ENCODE measurements around the gene SLCO4A1.
A peak's percentile ranks its signal among the peaks of the same experiment; 100 is the strongest.

The SLCO4A1 gene

DNA sequence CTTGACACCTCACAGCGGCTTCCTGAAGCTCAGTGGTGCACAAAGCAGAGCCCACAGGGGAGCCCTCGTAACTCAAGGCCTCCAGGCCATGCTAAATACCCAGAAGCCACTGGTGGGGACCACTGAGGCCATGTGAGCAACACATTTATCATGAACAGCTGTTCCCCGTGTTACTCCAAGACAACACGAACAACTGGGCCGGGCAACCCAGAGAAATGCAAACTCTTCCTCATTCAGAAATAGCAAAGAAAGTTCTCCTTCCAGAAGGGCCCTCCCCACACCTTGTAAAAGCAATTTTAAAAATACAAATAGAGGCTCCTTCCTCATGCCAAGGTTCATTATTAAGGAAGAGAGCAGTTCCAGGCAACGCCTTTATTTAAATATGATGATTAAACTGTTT, 36.3 kb upstream of the SLCO4A1 start:
- no peak for DNase-seq

GRCh38 chr20:62606551-62607201, 35.6 kb upstream of the SLCO4A1 start:
- peak in 1 of 56 donors; percentile 19 for DNase-seq

GRCh38 chr20:62607366-62608217, 34.7 kb upstream of the SLCO4A1 start:
- DNase-seq, result no peak

DNA sequence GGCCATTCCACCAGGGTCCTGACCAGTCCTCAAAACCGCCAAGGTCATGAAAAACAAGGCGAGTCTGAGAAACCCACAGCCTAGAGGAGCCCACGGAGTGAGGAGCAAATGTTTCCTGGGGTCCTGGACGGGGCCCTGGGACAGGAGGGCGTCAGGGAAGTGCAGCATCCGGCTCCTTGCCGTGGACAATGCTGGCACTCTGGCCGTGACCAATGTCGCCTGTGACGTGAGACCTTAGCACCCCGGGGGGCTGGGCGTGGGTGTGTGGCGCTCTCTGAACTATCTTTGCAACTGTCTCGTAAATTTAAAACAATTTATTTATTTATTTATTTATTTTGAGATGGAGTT, 34.1 kb upstream of the SLCO4A1 start:
- no peak for DNase-seq

DNA sequence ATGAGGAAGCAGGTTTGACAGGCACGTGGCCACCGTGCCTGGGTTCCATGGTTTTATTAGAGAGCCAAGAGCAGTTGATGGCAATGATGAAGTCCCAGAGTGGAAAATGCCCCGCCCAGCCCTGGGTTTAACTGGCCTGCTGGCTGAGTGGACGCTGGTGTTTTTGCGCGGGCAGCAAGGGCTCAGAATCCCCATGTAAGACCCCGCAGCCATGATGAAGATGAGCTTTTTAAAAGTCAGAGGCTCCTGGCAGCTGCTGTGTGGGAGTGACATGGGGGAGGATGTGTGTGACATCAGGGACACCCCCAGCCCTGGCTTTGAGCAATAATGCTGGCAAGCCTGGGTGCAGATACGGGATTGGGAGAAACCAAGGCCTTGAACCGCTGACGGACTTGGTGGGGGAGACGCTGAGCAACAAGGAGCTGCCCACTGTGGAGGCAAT, 33.0 kb upstream of the SLCO4A1 start:
- DNase-seq, result no peak

DNA sequence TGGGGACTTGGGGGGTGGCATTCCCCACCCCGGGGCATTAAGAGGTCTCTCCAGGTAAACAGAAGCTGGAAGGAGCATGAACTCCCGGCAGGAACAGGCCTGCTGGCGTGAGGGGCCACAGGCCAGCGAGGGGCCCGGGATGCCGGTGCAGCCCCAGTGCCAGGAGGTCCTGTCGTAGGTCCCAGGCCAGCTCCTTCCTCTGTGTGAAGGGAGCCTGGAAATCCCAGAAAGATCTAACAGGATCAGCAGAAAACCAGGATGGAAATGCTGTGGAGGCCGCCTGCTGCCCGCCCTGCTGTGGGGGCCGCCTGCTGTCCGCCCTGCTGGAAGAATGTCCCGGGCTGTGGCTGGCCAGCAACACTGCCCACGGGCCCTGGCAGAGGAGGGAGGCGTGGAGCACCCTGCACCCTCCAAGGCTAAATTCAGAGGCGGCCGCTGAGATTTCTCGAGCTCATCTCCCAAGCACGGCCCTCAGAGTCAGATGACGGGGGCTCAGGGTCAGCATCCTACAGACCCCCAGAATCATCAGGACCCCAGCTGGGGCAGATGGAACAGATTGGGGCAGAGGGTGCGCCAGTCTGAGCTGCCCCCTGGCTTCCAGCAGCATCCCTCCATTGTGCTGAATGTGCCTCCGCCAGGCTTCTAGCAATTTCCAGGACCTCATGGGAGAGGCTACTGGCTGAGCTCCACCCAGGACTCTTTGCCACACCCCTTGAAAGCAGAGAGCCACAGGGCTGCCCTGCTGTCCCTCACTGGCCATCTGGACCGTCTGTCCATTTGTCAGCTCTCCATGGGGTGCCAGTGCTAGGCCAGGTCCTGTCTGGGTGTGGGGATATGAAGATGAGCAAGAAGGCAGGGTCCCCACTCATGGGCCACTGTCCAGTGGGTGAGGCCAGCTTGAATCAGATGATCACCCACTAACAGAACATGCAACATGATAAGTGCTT, 32.2 kb upstream of the SLCO4A1 start:
- DNase-seq, result no peak

DNA sequence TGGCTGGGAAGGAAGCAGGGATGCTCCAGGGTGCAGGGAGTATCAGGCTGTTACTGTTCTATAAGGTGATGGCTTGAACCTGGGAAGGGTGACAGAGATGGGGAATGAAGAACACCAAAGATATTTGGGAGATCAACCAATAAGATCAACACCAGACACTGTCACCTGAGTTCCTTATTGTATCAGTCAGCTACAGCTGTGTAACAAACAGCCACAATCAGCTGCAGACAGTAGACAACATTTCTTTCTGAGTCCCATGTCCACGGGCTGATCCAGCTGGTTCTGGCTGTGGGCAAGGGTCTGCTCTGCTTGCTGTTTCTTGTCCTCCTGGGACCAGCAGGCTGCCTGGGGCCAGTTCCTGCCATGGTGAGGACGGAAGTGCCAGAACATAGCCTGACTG, 31.3 kb upstream of the SLCO4A1 start:
- DNase-seq, result no peak

DNA sequence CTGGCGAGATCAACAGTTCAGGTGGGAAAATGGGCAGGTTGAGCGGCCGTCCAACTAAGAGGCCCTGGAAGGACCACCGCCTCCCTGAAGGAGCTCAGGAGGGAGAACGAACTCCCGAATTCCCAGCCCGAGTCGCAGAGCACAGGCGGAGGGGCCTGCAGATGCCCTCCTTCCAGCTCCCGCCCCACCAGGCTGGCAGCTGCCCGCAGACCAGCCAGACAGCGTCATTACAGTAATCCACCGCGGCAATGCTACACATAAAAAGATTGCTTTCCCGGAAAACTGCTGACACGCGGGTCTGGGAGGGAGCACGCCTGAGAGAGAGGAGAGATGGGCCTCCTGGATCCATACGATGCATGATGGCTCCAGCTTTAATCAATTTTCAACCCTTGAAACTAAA, 30.5 kb upstream of the SLCO4A1 start:
- DNase-seq, result no peak

DNA sequence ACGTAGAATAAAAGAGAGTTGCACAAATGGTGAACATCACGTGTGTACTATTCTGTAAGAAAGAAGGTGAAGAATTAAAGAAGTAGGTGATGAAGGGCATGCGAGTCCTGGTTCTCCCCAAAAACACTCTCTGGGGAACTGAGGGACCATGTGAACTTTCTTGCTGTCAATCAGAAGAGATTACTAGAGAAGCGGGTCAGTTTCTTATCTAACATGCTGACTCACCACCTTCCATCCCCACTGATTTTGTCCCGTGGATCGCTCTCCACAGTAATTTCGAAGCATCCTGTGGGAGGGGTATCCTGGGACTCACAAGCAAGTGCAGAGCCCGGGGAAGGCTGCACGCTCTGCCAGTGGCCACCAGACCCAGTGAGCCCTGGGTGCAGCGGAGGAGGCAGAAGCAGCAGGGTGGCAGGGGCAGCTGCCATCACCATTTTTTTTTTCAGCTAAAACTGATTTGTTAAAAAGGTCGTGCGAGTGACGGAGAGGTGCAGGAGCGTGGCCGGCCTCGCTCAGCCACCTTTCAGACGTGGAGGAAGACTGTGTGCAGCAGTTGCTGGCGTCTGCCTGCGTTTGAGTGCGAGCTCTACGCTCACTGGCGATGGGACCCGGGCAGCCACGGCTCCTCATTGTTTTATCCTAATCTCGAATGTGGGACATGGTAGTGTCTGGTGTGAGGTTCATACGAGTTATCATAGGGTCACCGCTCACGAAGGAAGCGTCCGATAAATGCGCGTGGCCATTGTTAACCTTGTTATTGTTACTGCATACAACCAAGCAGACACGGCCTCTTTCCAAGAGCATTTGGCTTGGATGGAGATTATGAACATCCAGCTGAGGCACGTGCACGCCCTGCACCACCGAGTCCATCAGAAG, 28.0 kb upstream of the SLCO4A1 start:
- DNase-seq, result no peak

DNA sequence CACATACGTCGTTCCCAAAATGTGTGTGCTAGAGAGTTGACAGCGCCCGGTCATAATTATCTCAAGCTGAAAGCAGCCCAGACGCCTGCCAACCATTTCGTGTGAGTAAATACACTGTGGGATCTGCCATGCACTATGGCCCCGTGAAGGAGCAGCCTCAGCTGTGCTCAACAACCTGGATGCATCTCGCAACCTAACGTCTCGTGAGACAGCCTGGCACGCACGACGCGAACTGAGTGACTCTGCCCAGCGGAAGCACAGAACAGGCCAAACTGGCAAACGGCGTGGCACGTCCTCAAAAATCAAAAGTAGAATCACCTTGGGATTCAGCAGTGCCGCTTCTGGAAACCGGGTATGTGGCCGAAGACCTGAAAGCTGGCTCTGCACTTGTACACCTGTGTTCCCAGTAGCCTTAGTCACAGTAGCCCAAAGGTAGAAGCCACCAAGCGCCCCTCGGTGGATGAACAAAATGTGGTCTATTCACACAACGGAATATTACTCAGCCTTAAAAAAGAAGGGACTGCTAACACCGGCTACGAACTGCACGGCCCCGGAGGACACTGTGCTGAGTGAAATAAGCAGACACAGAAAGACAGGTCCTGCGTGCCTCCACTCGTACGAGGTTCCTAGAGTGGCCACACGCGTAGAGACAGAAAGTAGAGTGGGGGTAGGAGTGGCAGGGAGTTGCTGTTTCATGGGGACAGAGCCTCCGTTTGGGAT, 27.2 kb upstream of the SLCO4A1 start:
- no peak for DNase-seq

DNA sequence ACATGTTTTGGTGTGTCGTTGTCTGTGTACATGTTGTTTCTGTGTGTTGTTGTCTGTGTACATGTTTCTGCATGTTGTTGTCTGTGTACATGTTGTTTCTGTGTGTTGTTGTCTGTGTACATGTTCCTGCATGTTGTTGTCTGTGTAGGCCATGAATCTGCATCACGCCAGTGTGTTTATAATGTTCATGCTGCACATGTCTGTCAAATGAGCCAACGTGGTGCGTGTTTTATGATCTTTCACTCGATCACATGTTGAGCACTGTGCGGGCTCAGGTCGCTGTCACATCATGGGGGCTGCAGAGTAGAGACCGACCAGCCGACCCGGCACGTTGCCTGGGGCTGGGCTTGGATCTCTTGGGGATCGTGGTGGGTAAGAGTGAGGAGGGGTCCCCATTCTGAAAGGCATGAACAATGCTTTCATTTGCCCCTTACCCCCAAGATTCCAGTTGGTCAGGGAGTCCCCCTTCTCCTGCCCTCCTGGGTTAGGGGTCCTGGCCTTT, 26.5 kb upstream of the SLCO4A1 start:
- no peak for DNase-seq

GRCh38 chr20:62616728-62617621, 25.3 kb upstream of the SLCO4A1 start:
- DNase-seq, result peak in 32 of 56 donors; percentile 2 to 70 (median 29)

GRCh38 chr20:62617711-62618483, 24.4 kb upstream of the SLCO4A1 start:
- peak in 1 of 56 donors; percentile 23 for DNase-seq

DNA sequence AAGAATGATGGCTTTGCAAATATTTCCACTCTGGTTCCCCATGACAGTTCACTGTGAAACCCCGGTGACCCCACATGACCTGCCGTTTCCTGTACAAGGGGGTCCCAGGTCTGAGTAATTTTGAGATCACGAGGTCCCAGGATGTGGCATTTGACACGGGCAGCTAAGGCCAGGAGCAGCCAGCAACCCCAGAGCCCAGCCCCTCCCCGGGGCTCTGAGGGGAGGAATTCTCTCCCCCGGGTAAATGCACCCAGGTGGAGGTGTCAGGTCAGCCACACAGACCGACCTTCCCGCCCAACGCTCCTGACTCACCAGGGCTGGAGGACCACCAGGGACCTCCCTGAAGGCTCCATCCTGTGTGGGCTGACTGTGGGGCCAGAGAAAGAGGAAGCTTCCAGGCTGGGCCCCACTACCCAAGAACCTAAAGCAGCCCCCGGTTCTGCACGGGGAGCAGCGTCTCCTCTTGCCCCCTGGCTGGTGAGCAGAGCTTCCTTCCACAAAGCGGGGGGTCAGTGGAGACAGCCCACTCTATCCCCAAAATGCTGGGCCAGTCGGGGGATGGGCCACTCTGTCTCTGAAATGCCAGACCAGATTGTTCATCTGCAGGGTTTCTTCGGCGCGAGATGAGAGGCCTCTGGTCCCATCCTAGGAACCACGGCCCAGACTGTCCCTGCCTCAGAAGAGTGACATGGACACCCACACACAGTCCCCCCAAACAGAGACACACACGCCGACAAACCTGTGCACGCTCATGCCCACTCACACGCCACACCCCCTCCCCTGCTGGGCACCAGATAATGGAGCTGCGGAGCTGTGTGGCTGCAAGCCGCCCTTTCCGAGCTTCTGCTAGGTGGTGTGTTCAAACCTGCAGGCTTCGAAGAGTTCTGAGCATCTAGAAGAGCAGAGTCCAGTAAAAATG, 23.4 kb upstream of the SLCO4A1 start:
- peak in 1 of 56 donors; percentile 2 for DNase-seq

- DNase-seq, result no peak
These were observed 21.7 kb upstream of the SLCO4A1 start for GRCh38 chr20:62620625-62621024.

DNA sequence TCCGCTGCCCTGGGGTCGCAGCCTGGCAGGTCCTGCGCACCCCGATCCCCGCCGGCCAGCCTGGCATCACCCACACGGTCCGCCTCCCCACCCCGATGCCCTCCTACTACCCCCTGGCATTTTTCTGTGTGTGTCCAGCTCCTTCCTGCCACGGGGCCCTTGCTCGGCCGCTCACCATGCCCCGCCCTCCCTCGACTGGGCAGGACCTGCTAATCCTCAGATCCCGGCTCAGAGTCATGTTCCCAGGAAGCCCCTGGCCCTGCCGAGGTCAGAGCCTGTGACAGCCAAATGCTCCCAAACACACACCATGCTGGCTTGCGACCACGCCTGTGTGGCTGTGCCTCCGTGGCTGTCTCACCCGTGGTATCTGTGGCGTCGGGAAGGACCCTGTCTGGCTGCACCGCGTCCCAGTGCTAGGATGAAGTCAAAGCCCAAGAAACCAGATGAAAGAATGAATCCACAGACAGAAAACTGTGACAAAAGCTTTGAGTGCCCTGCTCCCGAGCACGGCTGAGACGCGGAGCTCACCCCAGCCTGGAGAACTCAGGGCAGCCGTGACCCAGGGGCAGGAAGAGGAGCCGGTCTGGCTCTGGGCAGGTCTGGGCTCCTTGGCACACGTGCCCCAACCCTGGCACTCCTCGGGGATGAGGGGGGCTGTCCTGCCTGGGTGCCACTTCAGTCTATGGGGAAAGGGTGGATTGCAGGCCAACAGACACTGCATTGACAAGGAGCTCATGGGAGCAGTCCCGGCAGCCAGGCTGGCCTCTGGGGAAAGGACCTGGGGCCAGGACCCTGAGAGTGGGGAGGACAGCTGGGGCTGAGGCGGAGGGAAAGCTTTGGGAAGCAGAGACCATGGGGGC, 20.8 kb upstream of the SLCO4A1 start:
- DNase-seq, result no peak

Measured in nucleus accumbens (tissue), 56 donors.